D721Med (cell line): Measurements from ENCODE around the gene SBK3.

Source experiments
- DNase-seq: peaks from one replicate; pipeline ENCODE4 v3.0.0; 2011; ENCODE audit warnings: low spot score; ENCODE audit not compliant: insufficient read length
- FAIRE-seq: peaks from 2 replicates; lab custom pipeline; 2011; peaks lifted over from hg19 to GRCh38; lab: Jason Lieb, UNC
- TF ChIP-seq, protein P1 (sequence below): IDR thresholded peaks from 2 replicates; pipeline ENCODE4 v1.5.1; 2012; ENCODE audit warnings: mild to moderate bottlenecking, control low read depth; ENCODE audit not compliant: insufficient read depth; ENCODE audit errors: missing control alignments

Gene SBK3

GRCh38 chr19:55566823-55567222 lies 21.5 kb upstream of the SBK3 start:
- TF ChIP-seq, protein P1, sequence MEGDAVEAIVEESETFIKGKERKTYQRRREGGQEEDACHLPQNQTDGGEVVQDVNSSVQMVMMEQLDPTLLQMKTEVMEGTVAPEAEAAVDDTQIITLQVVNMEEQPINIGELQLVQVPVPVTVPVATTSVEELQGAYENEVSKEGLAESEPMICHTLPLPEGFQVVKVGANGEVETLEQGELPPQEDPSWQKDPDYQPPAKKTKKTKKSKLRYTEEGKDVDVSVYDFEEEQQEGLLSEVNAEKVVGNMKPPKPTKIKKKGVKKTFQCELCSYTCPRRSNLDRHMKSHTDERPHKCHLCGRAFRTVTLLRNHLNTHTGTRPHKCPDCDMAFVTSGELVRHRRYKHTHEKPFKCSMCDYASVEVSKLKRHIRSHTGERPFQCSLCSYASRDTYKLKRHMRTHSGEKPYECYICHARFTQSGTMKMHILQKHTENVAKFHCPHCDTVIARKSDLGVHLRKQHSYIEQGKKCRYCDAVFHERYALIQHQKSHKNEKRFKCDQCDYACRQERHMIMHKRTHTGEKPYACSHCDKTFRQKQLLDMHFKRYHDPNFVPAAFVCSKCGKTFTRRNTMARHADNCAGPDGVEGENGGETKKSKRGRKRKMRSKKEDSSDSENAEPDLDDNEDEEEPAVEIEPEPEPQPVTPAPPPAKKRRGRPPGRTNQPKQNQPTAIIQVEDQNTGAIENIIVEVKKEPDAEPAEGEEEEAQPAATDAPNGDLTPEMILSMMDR: no peak
- FAIRE-seq (no peak), DNase-seq (no peak)

GRCh38 chr19:55563261-55563690 lies 17.9 kb upstream of the SBK3 start:
- DNase-seq (no peak), FAIRE-seq (no peak)
- TF ChIP-seq, protein P1: no peak

GRCh38 chr19:55559684-55560083 lies 14.3 kb upstream of the SBK3 start:
- TF ChIP-seq, protein P1: no peak
- no peak for DNase-seq
- no peak for FAIRE-seq

GRCh38 chr19:55554741-55555152 lies 9.4 kb upstream of the SBK3 start:
- TF ChIP-seq, protein P1: no peak
- FAIRE-seq (no peak), DNase-seq (peak; percentile 82)

DNA sequence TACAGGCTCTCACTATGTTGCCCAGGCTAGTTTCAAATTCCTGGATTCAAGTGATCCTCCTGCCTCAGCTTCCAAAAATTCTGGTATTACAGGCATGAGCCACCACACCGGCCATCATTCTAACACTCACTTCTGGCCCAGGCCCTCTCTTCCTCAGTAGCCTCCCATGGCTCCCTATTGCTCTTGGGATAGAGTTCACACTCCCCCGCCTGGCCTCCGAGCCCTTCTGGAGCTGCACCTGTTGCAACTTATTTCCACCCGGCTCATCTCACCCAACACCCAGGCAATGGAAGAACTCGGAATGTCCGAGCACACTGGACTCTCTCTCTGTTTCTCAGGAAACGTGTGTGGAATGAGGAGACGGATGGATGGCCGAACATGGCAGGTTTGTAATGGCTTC lies 9.0 kb upstream of the SBK3 start:
- TF ChIP-seq, protein P1: no peak
- DNase-seq: no peak
- FAIRE-seq: no peak

DNA sequence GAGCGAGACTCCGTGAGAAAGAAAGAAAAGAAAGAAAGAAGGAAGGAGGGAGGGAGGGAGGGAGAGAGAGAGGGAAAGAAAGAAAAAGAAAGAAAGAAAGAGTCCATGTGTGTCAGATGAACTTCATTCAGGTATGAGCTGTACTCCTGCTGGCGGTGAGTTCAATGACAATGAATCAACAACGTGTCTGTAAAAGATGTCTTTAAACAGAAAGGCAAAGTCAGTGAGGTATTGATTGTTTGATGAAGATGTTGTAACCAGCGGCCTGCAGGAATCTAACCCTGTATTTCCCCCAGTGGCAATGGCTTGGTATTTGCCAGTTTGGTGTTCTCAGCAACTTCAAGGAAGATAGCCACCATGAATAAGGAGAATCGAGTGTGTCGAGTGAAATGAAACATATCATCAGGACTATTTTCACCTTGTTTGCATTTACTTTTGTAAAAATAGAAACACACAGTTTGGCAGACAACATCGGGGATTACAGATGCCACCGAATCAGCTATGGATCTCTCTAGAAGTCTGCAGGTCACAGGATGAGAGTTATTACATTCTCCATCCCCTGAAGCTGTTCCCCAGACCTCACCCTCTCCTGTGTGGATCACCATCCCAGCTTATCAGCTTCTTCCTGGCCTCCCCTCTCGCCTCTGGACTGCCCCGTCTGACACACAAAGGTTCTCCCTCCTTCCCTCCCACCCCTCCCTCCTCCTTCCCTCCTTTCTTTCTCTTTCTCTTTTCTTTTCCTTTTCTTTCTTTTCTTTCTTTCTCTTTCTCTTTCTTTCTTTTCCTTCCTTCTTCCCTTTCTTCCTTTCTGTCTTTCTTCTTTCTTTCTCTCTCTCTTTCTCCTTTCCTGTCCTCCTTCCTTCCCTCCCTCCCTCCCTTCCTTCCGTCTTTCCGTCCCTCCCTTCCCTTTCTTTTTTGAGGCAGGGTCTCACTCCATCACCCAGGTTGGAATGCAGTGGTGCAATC lies 8.2 kb upstream of the SBK3 start:
- TF ChIP-seq, protein P1: no peak
- FAIRE-seq (no peak), DNase-seq (no peak)

DNA sequence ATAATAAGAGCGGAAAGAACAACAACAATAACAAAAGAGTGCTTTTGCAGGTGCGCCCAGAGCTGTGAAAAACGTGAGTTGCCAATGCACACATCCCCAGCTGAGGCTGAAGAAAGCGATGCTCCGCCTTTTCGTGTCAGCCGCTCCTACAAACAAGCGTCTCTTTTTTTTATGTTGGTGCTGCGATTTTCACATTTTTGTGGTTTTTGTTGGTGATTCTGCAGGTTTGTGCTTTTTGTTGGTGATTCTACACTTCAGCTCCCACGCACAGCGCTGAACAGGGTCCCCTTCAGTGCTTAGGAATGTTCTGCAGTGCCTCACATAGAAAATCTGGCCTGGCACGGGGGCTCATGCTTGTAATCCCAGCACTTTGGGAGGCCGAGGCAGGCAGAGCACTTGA lies 7.3 kb upstream of the SBK3 start:
- DNase-seq (no peak), FAIRE-seq (no peak)
- TF ChIP-seq, protein P1: no peak
